Measurements from ENCODE around the gene SP3.

SP3 gene

DNA sequence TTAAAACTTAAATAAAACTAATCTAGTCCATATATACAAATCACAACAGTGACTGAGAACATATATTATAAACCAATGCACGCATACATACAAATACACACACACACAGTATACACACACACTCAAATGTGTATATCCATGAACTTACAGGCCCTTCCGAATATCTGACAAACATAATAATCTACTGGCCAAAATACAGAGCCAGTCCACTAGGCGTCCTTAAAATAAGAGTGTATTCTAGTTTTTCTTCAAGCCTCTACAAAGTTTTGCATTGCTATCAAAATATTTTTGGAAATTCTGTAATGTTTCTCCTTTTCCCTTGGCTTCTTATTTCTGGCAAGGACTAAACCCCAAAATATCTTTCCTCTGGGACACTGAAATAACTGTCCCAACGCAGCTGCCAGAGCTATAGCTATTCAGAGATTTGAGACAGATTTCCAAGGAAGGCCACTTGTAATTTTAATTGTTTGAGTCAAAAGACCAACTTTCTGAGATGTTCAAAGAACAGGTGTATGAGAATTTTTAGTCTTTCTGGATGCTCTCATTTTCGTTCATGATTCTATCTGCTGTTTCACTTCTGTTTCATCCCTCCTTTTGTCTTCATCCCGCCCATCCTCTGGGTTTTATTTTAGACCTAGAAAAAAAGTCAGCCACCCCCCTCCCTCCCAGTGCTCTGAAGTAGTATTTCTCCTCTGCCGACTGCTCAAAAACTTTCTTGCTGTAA lies 24.1 kb upstream of the SP3 start:
- Mint-ChIP-seq H3K27me3 (no peaks in the 10 kb centered on the region), H3K4me1 (ENCODE audit: low read depth) (peaks cover 5% of the 10 kb centered on the region), H3K27ac (no peak overlapping the region), H3K36me3 (ENCODE audit: low read depth) (no peaks in the 10 kb centered on the region), H3K9me3 (no peaks in the 10 kb centered on the region), H3K4me3 (no peak overlapping the region)
- DNase-seq: no peak

DNA sequence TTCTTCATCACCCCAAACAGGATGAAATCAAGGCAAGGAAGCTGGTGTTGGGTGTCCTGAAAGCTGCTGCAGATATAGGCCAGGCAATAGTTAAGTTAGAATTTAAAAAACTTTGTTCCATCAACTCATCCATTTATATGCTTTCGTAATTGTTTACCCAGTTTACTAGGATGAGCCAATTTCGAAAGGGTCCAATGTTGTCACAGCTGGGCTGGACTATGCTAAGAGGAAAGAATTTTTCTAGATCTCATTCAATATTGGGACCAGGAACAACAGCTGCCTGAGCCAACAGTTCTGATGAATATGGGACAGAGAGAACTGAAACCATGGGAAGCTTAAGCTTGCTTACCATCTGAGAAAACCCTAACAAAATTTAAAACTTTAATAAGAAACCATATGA lies 21.6 kb upstream of the SP3 start:
- no peaks in the 10 kb centered on the region for H3K36me3 Mint-ChIP-seq (ENCODE audit: low read depth)
- H3K27ac Mint-ChIP-seq: no peak overlapping the region
- no peak for DNase-seq
- H3K27me3 Mint-ChIP-seq: peaks cover 10% of the 10 kb centered on the region
- H3K9me3 Mint-ChIP-seq: peaks cover 2% of the 10 kb centered on the region
- H3K4me1 Mint-ChIP-seq (ENCODE audit: low read depth): peaks cover 19% of the 10 kb centered on the region
- no peak overlapping the region for H3K4me3 Mint-ChIP-seq

DNA sequence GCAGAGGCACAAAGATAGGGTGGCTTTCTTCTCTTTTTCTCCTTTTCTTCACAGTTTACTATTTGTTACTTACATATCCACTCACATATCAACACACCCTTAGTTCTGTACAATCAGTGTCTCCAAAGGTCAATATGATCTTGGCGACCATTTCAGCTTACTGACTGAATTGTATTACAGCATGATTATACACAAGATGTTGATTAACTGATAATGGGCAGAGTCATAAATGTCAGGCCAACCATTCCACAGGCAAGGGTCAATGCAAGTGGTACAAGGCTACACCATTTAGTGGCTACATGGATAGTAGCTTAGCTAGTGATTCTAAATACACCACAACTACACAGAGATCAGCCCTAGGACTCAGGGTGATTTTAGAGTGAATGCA lies 20.4 kb upstream of the SP3 start:
- peaks cover 19% of the 10 kb centered on the region for H3K4me1 Mint-ChIP-seq (ENCODE audit: low read depth)
- H3K9me3 Mint-ChIP-seq: peaks cover 3% of the 10 kb centered on the region

DNA sequence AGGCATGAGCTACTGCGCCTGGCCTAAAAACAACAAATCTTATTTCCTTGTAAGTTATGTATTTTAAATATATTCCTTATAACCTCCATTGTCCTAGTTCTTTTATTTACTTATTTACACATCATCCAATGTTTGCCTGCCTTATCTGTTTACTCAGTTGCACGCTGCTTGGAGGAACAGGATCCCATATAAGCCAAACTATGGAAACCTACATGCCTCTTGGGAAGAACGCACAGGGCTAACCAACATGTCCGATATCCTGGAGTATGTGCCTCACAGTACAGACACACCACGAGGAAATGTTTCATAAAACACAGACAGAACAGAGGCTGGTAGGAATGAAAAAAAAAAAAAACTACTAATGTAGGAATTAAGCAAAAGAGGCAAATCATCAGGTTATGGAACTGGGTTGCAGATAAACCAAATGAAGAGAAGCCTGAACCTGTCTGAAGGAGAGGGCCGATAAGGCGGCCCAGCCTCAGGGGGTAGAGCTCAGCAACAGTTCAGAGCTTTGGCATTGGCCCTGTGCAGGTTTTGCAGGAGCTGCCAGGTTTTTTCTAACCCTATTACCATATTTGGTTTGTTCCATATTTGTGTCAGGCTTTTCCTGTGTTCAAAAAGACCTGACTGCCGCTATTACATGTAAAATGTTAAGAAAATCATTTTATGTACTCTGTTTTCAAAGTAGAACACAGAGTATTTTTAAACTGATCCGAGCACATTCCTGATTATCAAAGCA lies 19.9 kb upstream of the SP3 start:
- Mint-ChIP-seq H3K4me3 (no peak overlapping the region), H3K27ac (no peak overlapping the region), H3K36me3 (ENCODE audit: low read depth) (no peaks in the 10 kb centered on the region), H3K4me1 (ENCODE audit: low read depth) (peaks cover 19% of the 10 kb centered on the region), H3K27me3 (peaks cover 10% of the 10 kb centered on the region), H3K9me3 (peaks cover 3% of the 10 kb centered on the region)
- DNase-seq: no peak

More for the DNA sequence above, 20.4 kb upstream of the SP3 start:
- DNase-seq: no peak
- H3K4me3 Mint-ChIP-seq: no peak overlapping the region
- no peak overlapping the region for H3K27ac Mint-ChIP-seq
- H3K36me3 Mint-ChIP-seq (ENCODE audit: low read depth): no peaks in the 10 kb centered on the region
- H3K27me3 Mint-ChIP-seq: peaks cover 10% of the 10 kb centered on the region

DNA sequence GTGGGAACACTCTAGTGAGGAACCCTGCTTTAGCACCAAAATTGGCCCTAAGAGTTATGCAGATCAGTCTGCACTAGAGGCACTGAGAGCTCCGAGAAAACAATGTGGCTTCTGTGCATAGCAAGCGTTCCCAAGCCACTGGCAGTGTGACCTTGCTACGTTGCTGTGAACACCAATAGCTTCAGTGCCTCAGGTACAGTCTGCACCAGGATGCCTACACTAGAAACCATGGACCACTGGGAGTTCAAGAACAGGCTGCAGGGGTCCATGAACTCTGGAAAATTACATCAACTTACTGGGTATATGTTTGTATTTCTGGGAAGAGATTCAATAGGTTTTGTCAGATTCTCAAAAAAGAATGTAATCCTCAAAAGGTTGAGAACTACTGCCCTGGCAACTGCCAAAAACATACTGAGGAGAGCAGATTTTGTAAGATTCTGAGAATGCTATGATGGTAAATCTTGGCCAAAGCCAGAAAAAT lies 18.3 kb upstream of the SP3 start:
- no peaks in the 10 kb centered on the region for H3K36me3 Mint-ChIP-seq (ENCODE audit: low read depth)
- H3K27me3 Mint-ChIP-seq: peaks cover 10% of the 10 kb centered on the region
- H3K27ac Mint-ChIP-seq: no peak overlapping the region
- DNase-seq: no peak
- H3K9me3 Mint-ChIP-seq: peaks cover 3% of the 10 kb centered on the region
- peaks cover 30% of the 10 kb centered on the region for H3K4me1 Mint-ChIP-seq (ENCODE audit: low read depth)
- H3K4me3 Mint-ChIP-seq: no peak overlapping the region

DNA sequence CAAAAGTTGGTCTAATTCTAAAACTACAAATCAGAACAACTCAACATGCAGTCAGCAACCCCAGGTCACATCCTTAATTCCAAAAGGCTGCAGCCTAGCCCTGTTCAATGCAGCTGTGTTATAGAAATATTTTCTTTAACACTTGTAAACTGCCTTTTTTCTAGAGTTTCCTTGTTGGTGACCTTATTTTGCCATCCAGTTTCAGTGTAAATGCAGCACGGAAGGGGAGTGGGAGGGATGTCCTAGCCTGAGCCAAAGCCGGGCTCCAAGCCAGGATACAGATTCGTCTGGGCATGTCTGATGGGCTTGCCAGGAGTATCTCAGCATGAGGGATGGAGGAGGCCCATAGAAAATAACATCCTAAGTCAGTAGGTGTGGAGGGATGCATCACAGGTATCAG lies 17.7 kb upstream of the SP3 start:
- Mint-ChIP-seq H3K36me3 (ENCODE audit: low read depth) (no peaks in the 10 kb centered on the region), H3K4me1 (ENCODE audit: low read depth) (peaks cover 34% of the 10 kb centered on the region), H3K27me3 (peaks cover 10% of the 10 kb centered on the region), H3K9me3 (peaks cover 3% of the 10 kb centered on the region), H3K4me3 (no peak overlapping the region), H3K27ac (peak overlapping the region; percentile 7)
- no peak for DNase-seq

DNA sequence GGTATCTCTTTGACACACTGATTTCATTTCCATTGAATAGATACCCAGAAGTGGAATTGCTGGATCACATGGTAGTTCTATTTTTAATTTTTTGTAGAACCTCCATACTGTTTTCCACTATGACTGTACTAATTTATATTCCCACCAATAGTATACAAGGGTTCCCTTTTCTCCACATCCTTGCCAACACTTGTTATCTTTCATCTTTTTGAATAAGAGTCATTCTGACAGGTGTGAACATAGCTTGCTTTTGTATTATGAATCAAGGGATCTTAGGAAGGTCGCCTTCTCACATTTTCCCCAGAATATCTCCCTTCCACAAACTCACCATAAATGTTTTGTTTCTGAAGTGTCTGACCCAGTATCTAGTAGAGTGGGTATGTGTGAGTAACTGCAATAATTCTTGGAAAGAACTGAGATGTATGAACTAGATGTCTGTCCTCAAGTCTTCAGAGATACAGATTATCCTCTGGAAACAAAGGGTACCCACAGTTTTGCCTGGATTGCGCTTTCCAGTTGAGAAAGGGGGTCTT lies 17.1 kb upstream of the SP3 start:
- H3K4me3 Mint-ChIP-seq: no peak overlapping the region
- peaks cover 3% of the 10 kb centered on the region for H3K9me3 Mint-ChIP-seq
- H3K36me3 Mint-ChIP-seq (ENCODE audit: low read depth): no peaks in the 10 kb centered on the region
- H3K27ac Mint-ChIP-seq: peak overlapping the region; percentile 57
- no peak for DNase-seq
- H3K4me1 Mint-ChIP-seq (ENCODE audit: low read depth): peaks cover 38% of the 10 kb centered on the region
- peaks cover 14% of the 10 kb centered on the region for H3K27me3 Mint-ChIP-seq

DNA sequence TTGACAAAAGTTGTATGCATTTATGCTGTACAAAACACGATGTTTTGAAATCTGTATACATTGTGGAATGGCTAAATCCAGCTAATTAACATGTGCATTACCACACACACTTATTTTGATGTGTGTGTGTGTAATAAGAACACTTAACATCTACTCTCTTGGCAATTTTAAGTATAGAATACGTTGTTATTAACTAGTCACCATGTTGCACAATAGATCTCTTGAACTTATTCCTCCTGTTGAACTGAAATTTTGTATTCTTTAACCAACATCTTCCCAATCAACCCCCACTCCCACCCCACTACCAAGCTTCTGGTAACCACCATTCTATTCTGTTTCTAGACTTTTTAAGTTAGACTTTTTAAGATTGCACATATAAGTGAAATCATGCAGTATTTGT lies 16.3 kb upstream of the SP3 start:
- Mint-ChIP-seq H3K27me3 (peaks cover 14% of the 10 kb centered on the region), H3K36me3 (ENCODE audit: low read depth) (no peaks in the 10 kb centered on the region), H3K4me1 (ENCODE audit: low read depth) (peaks cover 38% of the 10 kb centered on the region), H3K27ac (peak overlapping the region; percentile 8), H3K9me3 (peaks cover 3% of the 10 kb centered on the region), H3K4me3 (no peak overlapping the region)
- no peak for DNase-seq

DNA sequence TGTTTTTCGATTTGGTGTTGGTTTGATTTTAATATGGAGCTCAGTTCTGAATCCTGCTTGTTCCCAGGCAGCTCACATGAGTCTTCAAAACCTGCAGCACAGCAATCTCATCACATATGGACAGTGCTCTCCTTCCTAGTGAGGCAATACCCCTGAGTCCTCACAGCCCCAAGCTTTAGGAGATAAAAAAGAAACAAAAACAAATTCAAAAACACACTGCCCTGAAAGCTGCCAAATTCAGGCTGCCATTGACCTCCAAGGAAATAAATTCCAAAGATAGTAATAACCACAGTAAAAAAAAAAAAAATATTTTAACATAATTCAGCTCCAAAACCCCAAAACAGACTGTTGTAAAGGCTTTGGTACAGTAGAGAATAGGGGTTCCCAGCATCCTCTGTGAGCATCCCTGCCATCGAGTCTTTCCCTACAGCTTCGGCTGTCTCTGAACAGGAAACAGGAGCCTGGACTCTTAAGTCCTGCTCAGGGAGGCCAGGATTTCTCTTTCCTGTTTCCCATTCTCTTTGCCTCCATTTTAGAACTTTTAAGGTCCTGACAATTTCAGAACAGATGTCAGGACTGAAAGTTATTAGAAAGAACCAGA lies 14.7 kb upstream of the SP3 start:
- Mint-ChIP-seq H3K27ac (no peak overlapping the region), H3K4me3 (no peak overlapping the region), H3K4me1 (ENCODE audit: low read depth) (peaks cover 34% of the 10 kb centered on the region)

DNA sequence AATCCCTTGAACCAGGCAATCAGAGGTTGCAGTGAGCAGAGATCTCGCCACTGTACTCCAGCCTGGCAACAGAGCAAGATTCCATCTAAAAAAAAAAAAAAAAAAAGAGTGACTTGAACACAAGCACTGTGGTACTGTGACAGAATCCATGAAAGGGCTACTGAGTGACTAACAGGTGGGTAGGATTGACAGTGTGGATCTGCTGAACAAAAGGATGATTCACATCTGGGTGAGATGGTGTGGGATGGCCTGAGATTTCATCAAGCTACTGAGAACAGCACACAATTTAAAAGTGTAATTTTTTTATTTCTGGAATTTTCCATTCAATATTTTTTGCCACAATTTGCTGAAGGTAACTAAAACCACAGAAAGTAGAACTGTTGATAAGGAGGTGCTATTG lies 13.3 kb upstream of the SP3 start:
- H3K27ac Mint-ChIP-seq: peak overlapping the region; percentile 82
- DNase-seq: no peak
- H3K4me1 Mint-ChIP-seq (ENCODE audit: low read depth): peaks cover 33% of the 10 kb centered on the region
- H3K9me3 Mint-ChIP-seq: peaks cover 3% of the 10 kb centered on the region
- no peak overlapping the region for H3K4me3 Mint-ChIP-seq
- H3K27me3 Mint-ChIP-seq: peaks cover 13% of the 10 kb centered on the region
- no peaks in the 10 kb centered on the region for H3K36me3 Mint-ChIP-seq (ENCODE audit: low read depth)

More for the DNA sequence above, 14.7 kb upstream of the SP3 start:
- Mint-ChIP-seq H3K27me3 (peaks cover 16% of the 10 kb centered on the region), H3K36me3 (ENCODE audit: low read depth) (no peaks in the 10 kb centered on the region), H3K9me3 (peaks cover 3% of the 10 kb centered on the region)
- DNase-seq: no peak

DNA sequence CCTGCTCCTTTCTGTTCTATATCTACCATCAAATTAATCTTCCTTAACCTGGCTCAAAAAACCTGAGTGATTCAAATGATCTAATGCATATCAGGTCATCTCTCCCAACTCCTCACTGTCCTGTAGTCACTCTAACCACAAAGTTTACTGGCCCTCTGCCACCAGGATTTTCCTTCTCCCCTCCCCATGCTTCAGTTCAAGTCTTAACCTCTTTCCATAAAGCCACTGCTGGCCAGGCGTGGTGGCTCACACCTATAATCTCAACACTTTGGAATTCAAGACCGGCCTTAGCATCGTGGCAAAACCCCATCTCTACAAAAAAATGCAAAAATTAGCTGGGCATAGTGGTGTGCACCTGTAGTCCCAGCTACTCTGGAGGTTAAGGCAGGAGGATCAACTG lies 7.5 kb upstream of the SP3 start:
- Mint-ChIP-seq H3K27ac (no peak overlapping the region), H3K4me1 (ENCODE audit: low read depth) (peaks cover 20% of the 10 kb centered on the region), H3K9me3 (no peaks in the 10 kb centered on the region), H3K36me3 (ENCODE audit: low read depth) (no peaks in the 10 kb centered on the region), H3K4me3 (no peak overlapping the region), H3K27me3 (peaks cover 4% of the 10 kb centered on the region)
- DNase-seq: no peak

DNA sequence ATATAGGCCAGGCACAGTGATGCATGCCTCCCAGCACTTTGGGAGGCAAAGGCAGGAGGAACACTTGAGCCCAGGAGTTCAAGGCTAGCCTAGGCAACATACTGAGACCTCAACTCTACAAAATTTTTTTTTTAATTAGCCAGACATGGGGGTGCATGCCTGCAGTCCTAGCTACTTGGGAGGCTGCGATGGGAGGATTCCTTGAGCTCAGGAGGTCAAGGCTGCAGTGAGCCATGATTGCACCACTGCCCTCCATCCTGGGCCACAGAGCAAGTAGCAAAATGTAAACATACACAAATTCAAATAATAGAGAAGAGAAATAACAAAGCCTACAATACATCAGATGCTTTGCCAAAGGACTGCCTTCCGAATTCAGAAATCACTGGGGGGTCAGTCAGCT lies 7.0 kb upstream of the SP3 start:
- H3K27me3 Mint-ChIP-seq: peaks cover 3% of the 10 kb centered on the region
- H3K36me3 Mint-ChIP-seq (ENCODE audit: low read depth): no peaks in the 10 kb centered on the region
- H3K4me1 Mint-ChIP-seq (ENCODE audit: low read depth): peaks cover 20% of the 10 kb centered on the region
- no peak for DNase-seq
- no peaks in the 10 kb centered on the region for H3K9me3 Mint-ChIP-seq
- no peak overlapping the region for H3K27ac Mint-ChIP-seq
- no peak overlapping the region for H3K4me3 Mint-ChIP-seq

DNA sequence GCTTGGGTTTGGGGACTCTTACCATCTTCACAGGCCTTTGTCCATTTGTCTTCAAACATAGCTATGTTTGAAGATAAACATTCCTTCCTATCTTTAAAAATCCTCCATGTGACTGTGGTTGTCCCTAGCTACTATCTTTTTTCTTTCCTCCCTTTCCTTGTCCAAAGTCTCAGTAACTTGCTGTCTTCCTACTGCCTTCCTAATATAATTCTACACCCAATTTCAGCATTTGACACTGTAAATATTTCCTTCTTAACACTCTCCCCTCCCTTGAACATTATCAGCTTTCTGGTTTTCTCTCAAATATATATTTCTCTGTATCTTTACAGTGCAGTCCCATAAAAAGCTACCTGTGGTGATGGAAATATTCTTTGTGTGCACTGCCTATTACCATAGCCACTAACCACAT lies 5.3 kb upstream of the SP3 start:
- DNase-seq: no peak
- Mint-ChIP-seq H3K4me1 (ENCODE audit: low read depth) (peaks cover 35% of the 10 kb centered on the region), H3K27ac (no peak overlapping the region), H3K27me3 (peaks cover 2% of the 10 kb centered on the region), H3K36me3 (ENCODE audit: low read depth) (peaks cover 4% of the 10 kb centered on the region), H3K4me3 (no peak overlapping the region), H3K9me3 (no peaks in the 10 kb centered on the region)

DNA sequence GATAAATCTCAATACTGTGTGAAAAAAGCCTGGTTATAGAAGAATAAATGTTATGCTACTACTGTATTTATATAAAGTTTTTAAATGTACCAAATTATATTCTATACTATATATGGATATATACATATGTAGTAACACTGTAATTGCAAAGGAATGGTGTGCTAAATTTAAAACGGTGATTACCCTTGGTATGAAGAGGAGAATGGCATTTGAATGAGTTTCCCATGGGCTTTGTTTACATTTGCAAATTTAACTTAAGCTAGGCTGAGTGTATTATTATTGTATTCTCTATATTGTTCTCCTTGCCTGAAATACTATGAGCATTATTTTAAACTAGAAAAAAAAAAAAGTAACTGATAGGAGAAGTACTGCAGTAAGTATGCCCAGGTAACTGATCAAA lies 4.7 kb upstream of the SP3 start:
- H3K27ac Mint-ChIP-seq: no peak overlapping the region
- H3K4me3 Mint-ChIP-seq: no peak overlapping the region
- DNase-seq: no peak
- peaks cover 7% of the 10 kb centered on the region for H3K36me3 Mint-ChIP-seq (ENCODE audit: low read depth)
- no peaks in the 10 kb centered on the region for H3K9me3 Mint-ChIP-seq
- H3K4me1 Mint-ChIP-seq (ENCODE audit: low read depth): peaks cover 35% of the 10 kb centered on the region
- H3K27me3 Mint-ChIP-seq: no peaks in the 10 kb centered on the region

DNA sequence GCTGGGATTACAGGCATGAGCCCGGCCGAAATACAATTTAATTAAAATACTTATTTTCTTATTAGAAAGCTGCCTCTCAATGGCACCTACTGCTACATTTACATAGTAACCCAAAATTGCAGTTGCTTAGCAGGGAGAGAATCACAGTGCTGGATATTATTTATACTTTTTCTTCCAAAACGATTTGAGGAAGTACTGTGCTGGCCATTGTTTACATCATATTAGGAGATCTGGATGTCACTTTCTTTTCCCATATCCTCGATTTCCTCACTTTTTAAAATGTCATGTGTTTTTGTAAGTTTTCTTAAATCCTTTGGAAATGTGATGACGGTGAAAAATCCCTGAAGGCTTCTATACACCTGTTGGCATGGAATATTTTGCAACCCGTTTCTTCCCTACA lies 3.4 kb upstream of the SP3 start:
- no peak overlapping the region for H3K4me3 Mint-ChIP-seq
- H3K9me3 Mint-ChIP-seq: no peaks in the 10 kb centered on the region
- no peaks in the 10 kb centered on the region for H3K27me3 Mint-ChIP-seq
- peaks cover 7% of the 10 kb centered on the region for H3K36me3 Mint-ChIP-seq (ENCODE audit: low read depth)
- DNase-seq: no peak
- H3K27ac Mint-ChIP-seq: no peak overlapping the region
- H3K4me1 Mint-ChIP-seq (ENCODE audit: low read depth): peaks cover 35% of the 10 kb centered on the region
